ENCODE results near the gene LTB4R. TPM values are rescaled to one million over a fixed set of nuclear protein-coding genes. Genes with fewer than 3 reads are reported as not detected.

The LTB4R gene
- polyA plus RNA-seq, 1 donor from 2014 or later, result 4.3 TPM

DNA sequence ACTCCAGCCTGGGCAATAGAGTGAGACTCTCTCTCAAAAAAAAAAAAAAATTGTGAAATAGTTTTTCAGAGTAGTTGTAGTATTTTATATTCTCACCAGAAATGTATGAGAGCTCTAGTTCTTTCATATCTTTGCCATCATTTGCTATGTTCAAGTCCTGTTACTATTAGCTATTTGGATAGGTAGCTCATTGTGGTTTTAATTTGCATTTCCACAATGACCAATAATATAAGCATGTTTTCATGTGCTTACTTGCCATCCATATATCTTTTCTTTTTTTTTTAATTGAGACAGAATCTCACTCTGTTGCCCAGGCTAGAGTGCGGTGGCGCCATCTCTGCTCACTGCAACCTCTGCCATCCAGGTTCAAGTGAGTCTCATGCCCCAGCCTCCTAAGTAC is 36.9 kb downstream of the LTB4R start:
- TF ChIP-seq MXI1 (conservative IDR thresholded peaks at IDR 0.05; ENCODE audit: poor library complexity, severe bottlenecking), result no peak
- no peak for TF ChIP-seq TAF1 (IDR thresholded peaks at IDR 0.05; ENCODE audit: low read depth)
- no peak for TF ChIP-seq EP300 (conservative IDR thresholded peaks at IDR 0.05; ENCODE audit: poor library complexity, severe bottlenecking)
- no peak for TF ChIP-seq SMC3 (conservative IDR thresholded peaks at IDR 0.05; ENCODE audit: poor library complexity)
- no peak for TF ChIP-seq POLR2AphosphoS5 (IDR thresholded peaks at IDR 0.05)
- Histone ChIP-seq H3K27me3 (ENCODE audit: insufficient read depth, low read depth, low read length) (peaks cover 6% of the 10 kb centered on the region), H4K20me1 (ENCODE audit: insufficient read depth) (no peaks in the 10 kb centered on the region), H3K9ac (ENCODE audit: low read length) (no peak overlapping the region), H3K9me3 (ENCODE audit: low read length) (no peaks in the 10 kb centered on the region), H3K9me2 (ENCODE audit: insufficient read depth, low read length) (no peaks in the 10 kb centered on the region), H3K4me3 (ENCODE audit: low read length) (no peak overlapping the region), H3F3A (ENCODE audit: insufficient read depth, low read length, poor library complexity, severe bottlenecking) (no peaks in the 10 kb centered on the region), H3K4me2 (ENCODE audit: low read length) (no peak overlapping the region), H3K79me2 (replicated peaks; ENCODE audit: insufficient read depth, low read length) (no peaks in the 10 kb centered on the region), H3K27ac (ENCODE audit: low read length) (no peak overlapping the region), H3K36me3 (ENCODE audit: insufficient read depth, low read length) (no peaks in the 10 kb centered on the region), H2AFZ (ENCODE audit: low read depth, low read length) (no peak overlapping the region)

DNA sequence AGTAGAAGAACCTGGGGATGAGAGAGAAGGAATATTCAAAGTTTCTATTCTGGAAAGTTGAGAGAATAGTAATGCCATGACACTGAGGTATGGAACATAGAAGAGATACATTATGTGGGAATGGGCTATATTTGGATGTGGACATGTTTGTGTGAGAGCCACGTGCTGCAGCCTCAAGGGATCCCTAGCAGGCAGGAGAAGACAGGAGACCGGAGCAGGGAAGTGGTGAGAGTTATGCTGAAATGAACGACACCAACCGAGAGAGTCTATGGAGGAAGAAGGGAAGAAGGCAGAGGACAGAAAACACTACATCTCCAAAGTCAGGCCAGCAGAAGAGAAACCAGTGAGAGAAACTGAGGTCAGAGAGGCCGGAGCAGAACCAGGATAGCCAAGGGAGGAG is 38.4 kb downstream of the LTB4R start:
- H2AFZ ChIP-seq (ENCODE audit: low read depth, low read length), result no peak overlapping the region
- H3K9me2 ChIP-seq (ENCODE audit: insufficient read depth, low read length), result no peaks in the 10 kb centered on the region
- no peak overlapping the region for H3K4me2 ChIP-seq (ENCODE audit: low read length)
- TF ChIP-seq, protein P1, sequence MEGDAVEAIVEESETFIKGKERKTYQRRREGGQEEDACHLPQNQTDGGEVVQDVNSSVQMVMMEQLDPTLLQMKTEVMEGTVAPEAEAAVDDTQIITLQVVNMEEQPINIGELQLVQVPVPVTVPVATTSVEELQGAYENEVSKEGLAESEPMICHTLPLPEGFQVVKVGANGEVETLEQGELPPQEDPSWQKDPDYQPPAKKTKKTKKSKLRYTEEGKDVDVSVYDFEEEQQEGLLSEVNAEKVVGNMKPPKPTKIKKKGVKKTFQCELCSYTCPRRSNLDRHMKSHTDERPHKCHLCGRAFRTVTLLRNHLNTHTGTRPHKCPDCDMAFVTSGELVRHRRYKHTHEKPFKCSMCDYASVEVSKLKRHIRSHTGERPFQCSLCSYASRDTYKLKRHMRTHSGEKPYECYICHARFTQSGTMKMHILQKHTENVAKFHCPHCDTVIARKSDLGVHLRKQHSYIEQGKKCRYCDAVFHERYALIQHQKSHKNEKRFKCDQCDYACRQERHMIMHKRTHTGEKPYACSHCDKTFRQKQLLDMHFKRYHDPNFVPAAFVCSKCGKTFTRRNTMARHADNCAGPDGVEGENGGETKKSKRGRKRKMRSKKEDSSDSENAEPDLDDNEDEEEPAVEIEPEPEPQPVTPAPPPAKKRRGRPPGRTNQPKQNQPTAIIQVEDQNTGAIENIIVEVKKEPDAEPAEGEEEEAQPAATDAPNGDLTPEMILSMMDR (IDR thresholded peaks at IDR 0.05; ENCODE audit: poor library complexity, severe bottlenecking), result no peak
- TF ChIP-seq POLR2AphosphoS5 (IDR thresholded peaks at IDR 0.05) (no peak), EP300 (conservative IDR thresholded peaks at IDR 0.05; ENCODE audit: poor library complexity, severe bottlenecking) (no peak)
- no peak overlapping the region for H3K4me3 ChIP-seq (ENCODE audit: low read length)
- no peaks in the 10 kb centered on the region for H3K79me2 ChIP-seq (replicated peaks; ENCODE audit: insufficient read depth, low read length)
- H3K27me3 ChIP-seq (ENCODE audit: insufficient read depth, low read depth, low read length), result peaks cover 6% of the 10 kb centered on the region
- no peaks in the 10 kb centered on the region for H3F3A ChIP-seq (ENCODE audit: insufficient read depth, low read length, poor library complexity, severe bottlenecking)
- no peak overlapping the region for H3K27ac ChIP-seq (ENCODE audit: low read length)
- H4K20me1 ChIP-seq (ENCODE audit: insufficient read depth), result no peaks in the 10 kb centered on the region
- no peak overlapping the region for H3K9ac ChIP-seq (ENCODE audit: low read length)
- no peaks in the 10 kb centered on the region for H3K36me3 ChIP-seq (ENCODE audit: insufficient read depth, low read length)
- H3K9me3 ChIP-seq (ENCODE audit: low read length), result no peaks in the 10 kb centered on the region

DNA sequence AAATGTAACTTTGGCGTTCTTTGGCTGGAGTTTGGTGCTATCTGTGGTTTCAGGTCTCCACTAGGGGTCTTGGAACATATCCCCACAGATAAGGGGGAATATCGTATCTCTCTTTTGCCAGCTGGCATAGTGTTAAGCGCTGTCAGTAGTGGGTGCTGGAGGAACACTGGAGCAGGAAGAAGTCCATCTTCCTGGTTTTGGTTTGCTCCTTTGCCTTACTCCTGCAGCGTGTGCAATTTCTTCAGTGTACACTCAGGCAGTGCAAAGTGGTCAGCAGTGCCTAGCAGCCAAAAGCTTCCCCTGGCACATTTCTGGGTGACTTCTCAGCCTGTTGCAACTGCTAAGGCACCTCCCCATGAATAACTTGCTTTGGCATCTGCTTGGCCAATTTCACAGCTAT is 40.2 kb downstream of the LTB4R start:
- Histone ChIP-seq H3K4me3 (ENCODE audit: low read length) (no peak overlapping the region), H3F3A (ENCODE audit: insufficient read depth, low read length, poor library complexity, severe bottlenecking) (no peaks in the 10 kb centered on the region), H3K27ac (ENCODE audit: low read length) (no peak overlapping the region), H3K36me3 (ENCODE audit: insufficient read depth, low read length) (no peaks in the 10 kb centered on the region), H3K4me2 (ENCODE audit: low read length) (no peak overlapping the region), H3K79me2 (replicated peaks; ENCODE audit: insufficient read depth, low read length) (no peaks in the 10 kb centered on the region), H3K27me3 (ENCODE audit: insufficient read depth, low read depth, low read length) (peaks cover 6% of the 10 kb centered on the region), H2AFZ (ENCODE audit: low read depth, low read length) (no peak overlapping the region), H3K9ac (ENCODE audit: low read length) (no peak overlapping the region), H4K20me1 (ENCODE audit: insufficient read depth) (no peaks in the 10 kb centered on the region), H3K9me3 (ENCODE audit: low read length) (no peaks in the 10 kb centered on the region), H3K9me2 (ENCODE audit: insufficient read depth, low read length) (no peaks in the 10 kb centered on the region)
- TF ChIP-seq RAD21 (conservative IDR thresholded peaks at IDR 0.05), result no peak
- TF ChIP-seq, protein P2, sequence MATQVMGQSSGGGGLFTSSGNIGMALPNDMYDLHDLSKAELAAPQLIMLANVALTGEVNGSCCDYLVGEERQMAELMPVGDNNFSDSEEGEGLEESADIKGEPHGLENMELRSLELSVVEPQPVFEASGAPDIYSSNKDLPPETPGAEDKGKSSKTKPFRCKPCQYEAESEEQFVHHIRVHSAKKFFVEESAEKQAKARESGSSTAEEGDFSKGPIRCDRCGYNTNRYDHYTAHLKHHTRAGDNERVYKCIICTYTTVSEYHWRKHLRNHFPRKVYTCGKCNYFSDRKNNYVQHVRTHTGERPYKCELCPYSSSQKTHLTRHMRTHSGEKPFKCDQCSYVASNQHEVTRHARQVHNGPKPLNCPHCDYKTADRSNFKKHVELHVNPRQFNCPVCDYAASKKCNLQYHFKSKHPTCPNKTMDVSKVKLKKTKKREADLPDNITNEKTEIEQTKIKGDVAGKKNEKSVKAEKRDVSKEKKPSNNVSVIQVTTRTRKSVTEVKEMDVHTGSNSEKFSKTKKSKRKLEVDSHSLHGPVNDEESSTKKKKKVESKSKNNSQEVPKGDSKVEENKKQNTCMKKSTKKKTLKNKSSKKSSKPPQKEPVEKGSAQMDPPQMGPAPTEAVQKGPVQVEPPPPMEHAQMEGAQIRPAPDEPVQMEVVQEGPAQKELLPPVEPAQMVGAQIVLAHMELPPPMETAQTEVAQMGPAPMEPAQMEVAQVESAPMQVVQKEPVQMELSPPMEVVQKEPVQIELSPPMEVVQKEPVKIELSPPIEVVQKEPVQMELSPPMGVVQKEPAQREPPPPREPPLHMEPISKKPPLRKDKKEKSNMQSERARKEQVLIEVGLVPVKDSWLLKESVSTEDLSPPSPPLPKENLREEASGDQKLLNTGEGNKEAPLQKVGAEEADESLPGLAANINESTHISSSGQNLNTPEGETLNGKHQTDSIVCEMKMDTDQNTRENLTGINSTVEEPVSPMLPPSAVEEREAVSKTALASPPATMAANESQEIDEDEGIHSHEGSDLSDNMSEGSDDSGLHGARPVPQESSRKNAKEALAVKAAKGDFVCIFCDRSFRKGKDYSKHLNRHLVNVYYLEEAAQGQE (IDR thresholded peaks at IDR 0.05; ENCODE audit: borderline replicate concordance), result no peak
